ENCODE data around the gene PTPRJ.

- TF ChIP-seq EZH2 (IDR thresholded peaks at IDR 0.05; ENCODE audit: insufficient read depth, poor library complexity, severe bottlenecking) (no peak), EZH2phosphoT487 (IDR thresholded peaks at IDR 0.05; ENCODE audit: insufficient read depth, low read depth) (no peak)
Measured at GRCh38 chr11:48108231-48109045, 128.1 kb downstream of the PTPRJ start.
